HEK293T (cell line): ENCODE measurements around the gene SH2D2A.

Experiments
- ARNT ChIP-seq: fragments of 450-650 bp; IDR thresholded peaks from 2 replicates; pipeline ENCODE4 v1.6.1; 2017; ENCODE audit warnings: mild to moderate bottlenecking
- BHLHE40 ChIP-seq: fragments of 450-650 bp; IDR thresholded peaks from 2 replicates; pipeline ENCODE4 v1.6.1; 2016; ENCODE audit warnings: mild to moderate bottlenecking, moderate library complexity, borderline replicate concordance
- ELF4 ChIP-seq: fragments of 450-650 bp; IDR thresholded peaks from 2 replicates; pipeline ENCODE4 v1.6.1; 2017; ENCODE audit warnings: antibody characterized with exemption
- FOXA1 ChIP-seq: fragments of 450-650 bp; IDR thresholded peaks from 2 replicates; pipeline ENCODE4 v1.6.1; 2016; ENCODE audit warnings: mild to moderate bottlenecking
- FOXK2 ChIP-seq: fragments of 450-650 bp; IDR thresholded peaks from 2 replicates; pipeline ENCODE4 v1.6.1; 2016; ENCODE audit warnings: mild to moderate bottlenecking
- FOXM1 ChIP-seq: fragments of 450-650 bp; IDR thresholded peaks from 2 replicates; pipeline ENCODE4 v1.6.1; 2017; ENCODE audit warnings: mild to moderate bottlenecking, borderline replicate concordance
- HDGF ChIP-seq: fragments of 450-650 bp; IDR thresholded peaks from 2 replicates; pipeline ENCODE4 v1.6.1; 2017; ENCODE audit warnings: antibody characterized with exemption, borderline replicate concordance
- NFRKB ChIP-seq: fragments of 450-650 bp; IDR thresholded peaks from 2 replicates; pipeline ENCODE4 v1.6.1; 2016; ENCODE audit warnings: mild to moderate bottlenecking, moderate library complexity
- SP1 ChIP-seq: fragments of 450-650 bp; IDR thresholded peaks from 2 replicates; pipeline ENCODE4 v1.6.1; 2017
- SUZ12 ChIP-seq: fragments of 450-650 bp; IDR thresholded peaks from 2 replicates; pipeline ENCODE4 v1.6.1; 2016; ENCODE audit warnings: mild to moderate bottlenecking
- TARDBP ChIP-seq: fragments of 450-650 bp; IDR thresholded peaks from 2 replicates; pipeline ENCODE4 v1.6.1; 2016
- TF ChIP-seq, protein P1 (sequence below): fragments of 450-650 bp; IDR thresholded peaks from 2 replicates; pipeline ENCODE4 v1.6.1; 2016

DNA sequence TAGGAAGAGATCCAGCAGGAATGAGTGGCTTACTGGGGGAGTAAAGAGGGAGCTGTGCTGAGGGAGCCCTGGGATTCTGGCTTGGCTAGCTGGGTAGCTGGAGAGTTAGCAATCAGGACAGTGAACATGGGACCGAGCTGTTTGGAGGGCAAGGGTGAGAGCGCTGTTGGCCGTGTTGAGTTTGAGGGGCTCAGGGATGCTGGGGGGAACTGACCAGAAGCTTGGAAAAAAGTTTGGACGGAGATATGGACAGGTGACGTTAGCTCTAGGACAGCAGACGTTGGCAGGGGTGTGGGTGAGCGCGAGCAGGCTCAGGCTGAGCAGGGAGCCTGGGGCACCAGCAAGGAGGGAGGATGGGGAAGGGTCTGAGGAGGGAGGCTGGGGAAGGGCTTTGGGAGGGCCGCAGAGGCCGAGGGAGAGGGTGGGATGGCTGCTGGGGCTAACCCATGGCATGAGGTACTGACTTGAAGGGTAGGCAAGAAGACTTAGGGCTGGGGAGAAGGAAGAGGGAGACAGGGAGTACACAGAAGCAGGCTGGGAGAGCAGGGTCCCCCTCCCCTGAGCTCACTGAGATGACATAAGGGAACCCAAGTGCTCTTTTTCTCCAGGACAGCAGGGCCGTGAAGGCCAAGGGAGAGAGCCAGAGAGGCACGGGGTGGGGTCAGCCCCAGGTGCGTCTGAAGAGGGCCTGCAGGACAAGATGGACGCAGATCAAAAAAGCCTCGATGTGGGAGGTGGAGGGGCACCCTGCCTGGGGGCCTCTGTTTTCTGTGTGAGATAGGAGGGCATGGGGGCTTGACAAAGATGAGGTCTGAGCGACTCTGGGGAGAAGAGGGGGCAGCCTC, 8.2 kb downstream of the SH2D2A start:
- TF ChIP-seq BHLHE40 (no peak), SP1 (no peak), FOXK2 (no peak), TARDBP (no peak), NFRKB (no peak), SUZ12 (no peak), FOXM1 (no peak), FOXA1 (no peak), HDGF (no peak), ELF4 (no peak), ARNT (no peak)
- TF ChIP-seq, protein P1, sequence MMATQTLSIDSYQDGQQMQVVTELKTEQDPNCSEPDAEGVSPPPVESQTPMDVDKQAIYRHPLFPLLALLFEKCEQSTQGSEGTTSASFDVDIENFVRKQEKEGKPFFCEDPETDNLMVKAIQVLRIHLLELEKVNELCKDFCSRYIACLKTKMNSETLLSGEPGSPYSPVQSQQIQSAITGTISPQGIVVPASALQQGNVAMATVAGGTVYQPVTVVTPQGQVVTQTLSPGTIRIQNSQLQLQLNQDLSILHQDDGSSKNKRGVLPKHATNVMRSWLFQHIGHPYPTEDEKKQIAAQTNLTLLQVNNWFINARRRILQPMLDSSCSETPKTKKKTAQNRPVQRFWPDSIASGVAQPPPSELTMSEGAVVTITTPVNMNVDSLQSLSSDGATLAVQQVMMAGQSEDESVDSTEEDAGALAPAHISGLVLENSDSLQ: no peak
